ENCODE results near the gene NUCKS1.
"Not testable (repeated sequence)": the region's sequence is repeated elsewhere in the genome, so short reads cannot be mapped to it uniquely, and the experiment has no call there.

Gene NUCKS1

DNA sequence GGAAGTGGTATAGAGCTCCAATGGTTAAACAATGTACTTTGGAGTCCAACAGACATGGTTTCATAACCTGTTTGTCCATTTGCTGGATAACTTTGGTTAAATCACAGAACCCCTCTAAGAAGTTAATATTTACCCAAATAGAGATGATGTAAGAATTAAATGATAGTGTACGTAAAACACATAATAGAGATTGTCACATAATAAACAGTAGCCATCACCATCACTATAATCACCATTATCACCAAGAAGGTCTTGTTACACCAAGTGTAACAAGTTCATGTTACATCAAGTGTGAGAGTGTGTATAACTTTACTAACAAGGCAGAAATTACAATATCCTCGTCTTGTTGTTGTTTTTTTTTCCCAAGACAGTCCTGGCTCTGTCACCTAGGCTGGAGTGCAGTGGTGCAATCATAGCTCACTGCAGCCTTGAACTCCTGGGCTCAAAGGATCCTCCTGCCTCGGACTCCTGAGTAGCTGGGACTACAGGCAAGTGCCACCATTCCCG lies 23.3 kb downstream of the NUCKS1 start:
- DNase-seq: no peak

DNA sequence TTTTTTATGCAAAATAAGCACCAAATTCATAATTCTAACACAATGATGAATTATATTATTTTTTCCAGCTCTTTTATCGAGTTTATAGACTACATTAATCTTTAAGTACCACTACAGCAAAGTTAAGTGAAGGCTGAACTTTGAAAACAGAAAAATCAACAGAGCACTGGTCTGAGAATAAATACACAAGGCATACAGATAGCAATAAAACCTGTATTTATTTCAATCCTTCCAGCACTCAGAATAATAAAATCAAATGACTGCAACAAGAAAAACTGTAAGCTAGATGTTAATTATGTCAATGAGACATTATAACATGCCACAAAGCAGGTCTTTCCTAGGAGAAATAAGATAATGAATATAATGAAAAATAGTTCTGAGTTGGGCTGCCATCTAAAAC lies 24.5 kb downstream of the NUCKS1 start:
- DNase-seq: no peak

DNA sequence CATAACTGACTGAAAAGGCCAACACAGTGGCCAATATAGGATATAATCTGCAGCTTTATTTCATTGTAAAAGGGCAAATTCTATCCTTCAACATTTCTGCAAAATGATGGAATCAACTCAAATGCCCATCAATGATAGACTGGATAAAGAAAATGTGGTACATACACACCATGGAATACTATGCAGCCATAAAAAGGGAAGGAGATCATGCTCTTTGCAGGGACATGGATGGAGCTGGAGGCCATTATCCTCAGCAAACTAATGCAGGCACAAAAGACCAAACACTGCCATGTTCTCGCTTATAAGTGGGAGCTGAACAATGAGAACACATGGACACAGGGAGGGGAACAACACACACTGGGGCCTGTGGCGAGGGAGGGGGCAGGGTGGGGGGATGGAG lies 29.2 kb downstream of the NUCKS1 start:
- DNase-seq: not testable (repeated sequence)

DNA sequence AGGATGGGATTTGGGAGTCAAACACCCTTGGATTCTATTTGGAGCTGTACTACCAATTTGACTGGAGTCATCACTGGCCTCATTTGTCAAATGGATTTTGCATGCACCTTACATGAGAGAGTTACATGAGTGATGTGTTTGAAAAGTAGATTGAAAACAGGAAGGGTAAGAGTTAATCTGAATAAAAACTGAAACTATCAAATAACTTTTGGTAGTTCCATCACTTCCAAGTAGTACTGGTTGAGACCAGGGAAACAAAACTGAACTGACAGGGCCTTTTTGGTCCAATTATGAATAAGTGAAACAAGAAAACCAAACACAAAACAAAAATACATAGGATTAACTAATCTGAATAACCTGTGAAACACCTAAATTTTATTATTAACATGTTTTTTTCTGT lies 30.2 kb downstream of the NUCKS1 start:
- DNase-seq: peak in 1 of 5 donors; percentile 18

DNA sequence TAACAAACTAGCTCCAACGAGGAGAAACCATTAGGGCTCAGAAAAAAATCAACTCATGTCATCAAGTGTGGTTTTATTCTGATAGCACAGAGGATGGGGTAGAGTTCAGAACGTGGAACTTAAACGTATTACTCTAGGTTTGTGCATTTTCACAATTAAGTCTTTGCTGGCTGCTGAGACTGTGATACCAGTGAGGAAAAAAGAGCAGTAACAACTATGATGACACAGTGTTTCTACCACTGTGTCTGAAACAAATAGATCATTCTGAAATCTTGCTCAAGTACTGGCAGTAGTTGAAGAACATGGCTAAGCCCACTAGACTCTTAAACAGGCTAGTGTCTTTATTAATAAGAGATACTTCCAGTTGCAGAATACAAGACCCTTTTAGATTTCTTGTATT lies 31.0 kb downstream of the NUCKS1 start:
- DNase-seq: no peak

DNA sequence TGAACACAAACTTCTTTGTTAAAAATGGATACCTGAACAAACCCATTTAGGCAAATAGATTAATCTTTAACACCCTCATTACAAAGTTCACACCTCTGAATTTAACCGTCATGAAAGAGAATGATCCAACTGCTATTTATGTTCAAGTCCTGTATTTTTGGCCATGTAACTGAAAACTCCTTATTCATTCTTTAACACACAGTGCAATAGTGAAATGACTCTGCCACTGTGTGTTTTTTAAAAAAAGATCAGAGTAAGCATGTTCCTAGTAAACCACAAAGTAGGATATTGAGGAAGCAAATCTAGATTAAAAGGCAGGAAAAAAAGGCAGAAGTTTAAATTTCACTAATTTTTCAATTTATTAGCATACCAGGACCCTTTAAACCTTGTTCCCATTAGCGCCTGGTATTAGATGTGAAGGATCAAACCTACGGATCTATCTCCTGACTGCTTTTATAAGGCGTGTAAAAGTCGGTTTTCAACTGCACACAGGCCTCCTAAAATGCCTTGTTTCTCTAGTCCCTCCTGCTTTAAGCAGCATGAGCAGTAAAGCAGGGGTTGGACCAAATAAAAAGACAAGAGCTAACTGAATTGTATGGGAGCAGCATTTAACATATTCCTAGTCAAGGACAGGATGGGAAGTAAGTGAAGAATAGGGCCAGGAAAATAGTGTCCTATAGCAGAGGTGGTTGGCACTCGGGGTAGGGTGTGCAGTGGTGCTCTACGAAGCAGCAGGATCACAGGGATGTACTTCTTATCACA lies 33.4 kb downstream of the NUCKS1 start:
- DNase-seq: no peak

DNA sequence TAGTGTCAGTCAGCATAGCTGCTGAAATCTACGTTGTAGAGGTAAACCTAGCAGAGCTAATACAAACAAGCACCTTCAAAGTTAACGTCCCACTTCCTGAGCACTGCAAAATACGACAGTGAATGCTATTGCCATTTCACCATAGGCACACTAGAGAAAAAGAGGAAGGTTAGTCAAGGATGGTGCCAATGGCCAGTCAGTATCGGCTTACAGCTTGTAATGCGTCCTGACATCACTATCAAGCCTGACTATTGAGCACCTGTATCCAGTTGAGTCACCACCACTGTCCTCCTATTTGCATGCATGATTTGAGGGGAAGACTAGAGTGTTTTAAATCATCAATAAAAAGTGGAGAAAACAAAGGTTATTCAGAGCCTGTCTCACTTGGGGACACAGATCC lies 34.4 kb downstream of the NUCKS1 start:
- no peak for DNase-seq

DNA sequence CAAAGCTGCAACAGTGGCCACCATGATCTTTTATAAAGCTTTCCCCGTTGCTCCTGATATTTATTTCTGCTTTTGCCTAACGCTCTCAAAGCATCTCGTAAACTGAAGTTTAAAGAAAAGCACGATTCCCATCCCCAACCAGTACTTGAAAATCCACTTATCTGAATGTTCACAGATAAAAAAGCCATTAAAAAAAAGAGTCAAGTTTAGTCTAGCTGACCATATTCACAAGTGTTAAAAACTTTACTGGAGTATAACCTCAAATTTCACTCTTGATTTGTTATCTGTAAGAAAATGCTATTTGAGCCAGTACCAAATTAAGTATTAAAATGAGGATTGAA lies 35.1 kb downstream of the NUCKS1 start:
- DNase-seq: no peak

DNA sequence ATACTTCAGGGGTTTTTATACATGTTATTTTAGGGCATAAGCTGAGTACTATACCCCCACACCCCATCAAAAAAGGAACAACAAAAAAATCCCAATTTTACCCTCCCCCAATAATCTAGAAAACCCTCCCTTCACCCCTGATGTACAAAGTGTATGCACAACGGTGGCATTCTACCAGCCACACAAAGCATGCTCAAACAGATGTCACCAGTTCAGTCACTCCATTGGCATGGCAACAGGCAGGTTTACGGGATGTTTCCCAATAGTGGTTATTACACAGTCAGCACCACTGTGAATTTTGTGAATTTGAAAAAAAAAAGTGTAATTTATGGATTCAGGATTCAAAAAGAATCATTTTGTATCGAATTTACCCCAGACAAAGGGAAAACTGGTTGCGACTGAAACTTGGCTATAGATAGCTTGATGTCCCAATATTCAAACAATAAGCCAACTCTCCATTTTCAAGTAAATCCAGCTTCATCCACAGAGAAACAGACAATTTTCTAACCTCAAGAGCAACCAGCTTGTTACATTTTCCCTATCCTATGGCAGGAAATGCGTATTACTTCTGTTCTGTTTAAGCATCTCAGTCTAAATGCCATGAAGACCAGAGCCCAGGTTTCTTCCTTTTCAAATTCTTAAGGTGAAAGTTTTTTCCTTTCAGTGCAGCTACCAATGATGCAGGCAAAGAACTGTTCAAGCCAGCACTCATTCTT lies 35.6 kb downstream of the NUCKS1 start:
- DNase-seq: no peak

DNA sequence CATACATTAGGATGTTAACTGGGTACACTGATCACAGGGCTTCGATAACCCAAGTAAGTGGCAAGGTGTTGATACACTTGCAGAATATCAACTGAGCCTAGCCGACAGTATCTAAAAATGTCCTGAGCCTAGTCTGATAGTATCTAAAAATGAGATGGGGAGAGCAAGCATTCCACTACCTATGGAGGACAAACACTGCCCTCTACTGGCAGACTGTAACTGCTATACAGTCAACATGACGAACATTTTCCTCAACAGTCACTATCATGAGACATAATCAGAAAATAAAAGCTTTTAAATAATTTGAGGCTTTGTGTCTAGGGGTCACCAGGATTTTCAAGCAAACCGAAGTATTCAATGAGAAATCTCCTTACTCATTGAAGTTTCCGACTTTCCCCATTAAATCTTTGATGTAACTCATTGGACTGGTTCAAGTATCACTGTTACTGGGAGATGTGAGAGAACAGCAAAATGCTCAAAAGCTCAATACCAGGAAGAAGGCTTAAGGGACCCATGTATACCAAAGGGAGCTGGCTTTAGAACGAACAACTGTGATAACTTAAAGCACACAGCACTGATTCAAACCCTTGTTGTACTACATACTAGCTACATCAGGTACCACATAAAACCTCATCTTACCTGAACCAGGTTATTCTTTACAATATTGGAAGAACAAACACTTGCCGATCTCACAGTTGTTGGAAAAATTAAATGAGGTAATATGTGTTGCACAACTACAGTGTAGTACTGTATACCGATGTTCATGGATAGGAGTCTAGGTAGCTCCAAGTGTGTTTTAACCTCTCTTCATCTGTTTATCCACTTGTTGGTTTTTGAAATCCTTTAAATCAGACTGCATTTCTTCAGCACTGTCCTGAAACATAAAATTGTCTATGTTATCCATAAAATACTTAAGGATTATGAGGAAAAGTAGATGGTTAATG lies 38.6 kb downstream of the NUCKS1 start:
- DNase-seq: peak in 4 of 5 donors; percentile 38 to 68 (median 55)

DNA sequence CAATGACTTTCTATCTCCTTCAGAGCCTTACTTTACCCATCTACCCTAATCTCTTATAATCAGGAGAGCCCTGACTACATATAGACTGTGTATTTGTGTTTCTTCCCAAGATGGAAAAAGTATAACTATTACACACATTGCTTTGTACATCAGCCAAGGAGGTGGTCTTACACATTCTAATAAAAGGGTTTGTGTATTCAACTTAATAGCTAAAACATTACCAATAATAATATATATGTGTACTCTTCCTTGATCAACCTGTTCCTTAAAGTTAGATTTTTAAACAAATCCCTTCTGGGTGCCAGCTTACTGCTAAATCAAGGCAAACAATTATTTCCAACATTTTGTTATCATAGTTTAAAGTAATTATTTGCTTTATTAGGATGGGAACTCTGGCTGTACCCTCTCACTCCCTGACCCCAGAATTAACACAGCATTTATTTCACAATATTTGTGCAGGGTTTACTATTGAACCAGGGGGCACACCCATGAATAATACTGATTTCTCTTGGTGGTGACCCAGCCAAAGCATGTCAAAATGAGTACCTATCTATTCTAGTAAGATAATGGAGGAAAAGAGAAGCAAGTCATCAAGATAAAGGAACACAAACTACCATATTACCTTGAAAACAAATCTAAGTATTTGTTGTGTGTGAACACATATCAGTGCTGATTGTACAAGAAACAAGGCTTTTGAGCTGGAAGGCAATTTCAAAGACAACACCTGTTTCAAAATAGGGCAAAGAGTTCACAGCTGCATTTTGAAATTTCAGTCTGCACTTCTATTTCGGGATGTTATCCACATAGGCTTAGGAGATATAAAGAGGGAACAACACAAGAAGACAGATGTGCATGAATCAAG lies 39.5 kb downstream of the NUCKS1 start:
- DNase-seq: no peak

DNA sequence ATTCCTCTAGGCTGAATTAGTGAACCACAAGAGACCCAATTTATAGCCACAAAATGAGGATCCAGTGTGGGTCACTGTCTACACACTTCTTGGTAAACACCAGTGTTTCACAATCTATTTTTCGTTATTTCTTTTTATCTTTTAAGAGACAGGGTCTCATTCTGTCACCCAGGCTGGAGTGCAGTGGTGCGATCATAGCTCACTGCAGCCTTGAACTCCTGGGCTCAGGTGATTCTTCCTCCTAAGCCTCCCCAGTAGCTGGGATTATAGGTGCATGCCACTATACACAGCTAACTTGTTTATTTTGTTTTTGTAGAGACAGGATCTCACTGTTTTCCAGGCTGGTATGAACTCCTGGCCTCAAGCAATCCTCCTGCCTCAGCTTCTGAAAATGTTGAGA lies 40.3 kb downstream of the NUCKS1 start:
- no peak for DNase-seq

DNA sequence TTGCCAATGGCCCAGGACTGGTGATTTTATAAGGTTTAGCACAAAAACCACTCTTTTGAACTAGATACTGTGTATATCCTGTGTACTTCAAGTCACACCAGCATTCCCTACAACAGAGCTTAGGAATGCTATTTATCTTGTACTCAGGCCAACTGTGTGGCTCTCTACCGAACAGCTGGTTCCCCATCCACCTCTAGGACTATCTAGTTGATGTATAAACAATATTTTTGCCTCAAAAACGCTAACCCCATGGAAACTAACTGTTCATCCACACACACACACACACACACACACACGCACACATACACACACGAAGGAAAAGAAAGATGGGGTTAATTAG lies 41.0 kb downstream of the NUCKS1 start:
- DNase-seq: no peak

DNA sequence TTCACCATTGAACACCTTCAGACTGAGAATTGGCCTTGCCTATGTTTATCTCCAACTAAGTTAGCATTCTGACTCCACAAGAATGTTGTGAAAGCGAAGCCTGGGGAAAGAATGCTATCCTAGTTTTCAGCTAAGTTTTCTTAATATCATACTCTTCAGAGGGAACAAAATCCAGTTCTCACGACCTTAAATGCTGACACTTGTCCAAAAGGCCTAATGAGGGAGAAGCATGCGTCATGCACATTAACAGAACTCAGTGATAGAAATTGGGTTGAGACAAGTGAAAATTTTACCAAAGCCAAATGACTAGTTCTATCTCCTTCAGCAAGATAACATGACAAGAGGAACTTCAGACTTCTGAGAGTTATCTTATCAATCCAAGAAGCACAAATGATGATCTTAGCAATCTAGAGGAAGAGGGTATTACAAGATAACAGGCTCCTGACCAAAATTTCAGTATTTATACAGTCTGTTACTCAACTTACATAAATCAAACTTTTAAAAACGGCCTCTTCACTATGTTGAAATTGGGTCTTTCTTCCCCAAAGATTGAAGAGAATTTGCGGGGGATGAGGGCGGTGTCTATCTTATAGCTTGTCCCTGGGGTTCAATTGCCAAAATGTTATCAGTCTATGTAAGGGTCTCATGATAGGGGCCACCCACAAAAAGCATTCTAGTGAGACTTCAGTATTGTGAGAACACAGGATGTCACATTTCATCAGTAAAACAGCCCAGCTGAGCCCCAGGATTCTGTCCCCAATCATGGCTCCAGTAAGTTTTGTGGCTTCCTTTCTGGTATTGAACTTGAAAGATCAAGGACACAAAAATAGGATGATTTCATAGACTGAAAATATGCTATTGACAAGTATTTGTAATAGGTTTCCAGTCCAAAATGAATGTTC lies 43.1 kb downstream of the NUCKS1 start:
- DNase-seq: no peak

DNA sequence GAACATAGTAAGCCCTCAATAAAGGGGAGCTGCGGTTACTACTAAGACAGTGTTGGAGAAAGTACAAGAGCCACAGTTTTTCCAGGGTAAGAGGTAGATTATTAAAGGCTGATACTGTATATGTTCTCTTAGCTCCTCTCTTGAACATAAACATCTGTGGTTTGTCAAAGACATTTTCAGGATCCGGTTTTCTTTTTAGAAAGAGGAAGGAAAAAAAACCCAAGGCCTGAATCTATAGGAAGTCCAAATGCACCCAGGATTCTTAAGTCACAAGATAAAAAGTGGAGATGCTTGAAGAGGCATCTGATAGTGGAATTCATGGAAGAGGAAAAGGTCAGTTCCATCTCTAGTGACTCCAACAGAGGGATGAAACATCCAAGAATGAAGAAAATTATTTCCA lies 45.1 kb downstream of the NUCKS1 start:
- no peak for DNase-seq

DNA sequence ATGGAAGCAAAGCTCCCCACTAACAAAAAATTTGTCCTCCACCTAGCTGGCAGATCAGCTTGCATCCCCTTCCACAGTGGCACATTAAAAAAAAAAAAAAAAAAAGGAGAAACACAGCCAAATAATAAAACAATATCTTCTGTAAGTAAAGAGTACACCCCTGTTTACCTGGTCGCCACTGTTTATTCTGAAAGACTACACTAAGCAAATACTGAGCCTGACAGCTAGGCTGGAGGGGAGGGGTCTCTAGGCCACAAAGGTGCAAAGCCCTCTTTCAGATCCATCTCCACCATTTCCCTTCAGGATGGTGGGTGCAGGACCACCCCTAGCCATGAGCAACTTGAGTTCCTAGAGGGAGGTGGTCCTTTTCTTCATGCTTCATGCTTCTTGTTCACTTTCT lies 46.9 kb downstream of the NUCKS1 start:
- no peak for DNase-seq

DNA sequence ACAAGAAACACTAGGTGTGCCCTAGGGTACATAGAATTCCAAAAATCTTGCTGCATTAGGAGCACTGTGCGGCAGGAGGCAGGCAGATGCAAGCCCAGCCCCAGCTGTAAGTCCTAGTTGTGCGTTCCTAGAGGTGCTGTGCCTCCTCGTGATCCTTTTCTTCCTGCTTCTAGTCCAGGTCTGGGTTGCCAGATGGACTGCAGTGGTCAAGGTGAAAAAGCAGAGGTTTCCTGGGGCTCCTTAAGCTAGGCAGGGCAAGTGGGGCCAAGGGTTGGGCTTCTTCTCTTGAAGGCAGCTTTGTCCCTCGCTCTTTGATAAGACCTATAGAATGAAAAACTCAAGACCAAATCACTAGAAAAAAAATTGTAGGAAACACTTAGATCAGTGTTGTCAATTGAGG lies 48.1 kb downstream of the NUCKS1 start:
- DNase-seq: no peak

DNA sequence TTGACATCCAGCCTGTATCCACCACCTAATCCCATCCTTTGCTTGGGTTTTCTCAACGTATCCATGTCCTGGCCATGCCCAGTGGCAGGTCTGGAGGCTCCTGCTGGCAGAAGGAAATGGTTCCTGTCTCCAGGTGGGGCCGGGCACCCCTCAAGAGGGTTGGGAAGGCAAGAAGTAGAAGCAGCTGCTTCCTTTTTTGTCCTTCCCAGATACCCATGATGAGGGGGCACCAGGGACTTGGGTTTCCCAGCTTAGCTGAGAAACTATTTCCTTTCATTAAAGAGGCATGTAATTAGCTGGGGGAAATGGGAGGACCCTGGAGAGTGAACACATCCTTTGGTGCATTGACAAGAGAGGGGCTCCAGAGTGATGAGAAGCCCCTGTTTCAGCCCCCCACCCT lies 48.6 kb downstream of the NUCKS1 start:
- DNase-seq: no peak

DNA sequence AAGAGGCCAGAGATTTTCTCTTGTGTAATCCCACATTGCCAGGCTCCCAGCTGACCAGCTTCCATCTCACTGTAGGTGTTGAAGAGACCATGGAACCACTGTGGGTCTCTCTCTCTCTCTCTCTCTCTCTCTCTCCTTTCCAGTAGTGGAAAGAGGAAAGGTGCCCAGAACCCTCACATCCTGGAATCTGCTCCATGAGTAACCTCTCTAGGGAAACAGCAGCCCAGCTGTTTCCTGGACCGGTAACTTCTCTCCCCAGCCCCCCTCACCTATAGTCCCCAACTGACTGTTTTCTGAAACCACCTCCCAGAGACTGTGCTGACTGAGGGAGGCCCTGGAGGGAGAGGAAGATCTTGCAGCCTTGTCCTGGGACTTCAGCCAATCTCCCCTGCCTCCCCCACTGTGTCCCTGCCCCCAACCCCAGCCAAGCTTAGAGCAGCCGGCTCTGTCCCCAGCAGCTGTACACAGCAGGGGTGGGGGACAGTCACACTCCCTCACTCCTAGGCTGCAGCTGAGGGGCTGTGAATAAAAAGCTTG lies 49.0 kb downstream of the NUCKS1 start:
- DNase-seq: no peak

DNA sequence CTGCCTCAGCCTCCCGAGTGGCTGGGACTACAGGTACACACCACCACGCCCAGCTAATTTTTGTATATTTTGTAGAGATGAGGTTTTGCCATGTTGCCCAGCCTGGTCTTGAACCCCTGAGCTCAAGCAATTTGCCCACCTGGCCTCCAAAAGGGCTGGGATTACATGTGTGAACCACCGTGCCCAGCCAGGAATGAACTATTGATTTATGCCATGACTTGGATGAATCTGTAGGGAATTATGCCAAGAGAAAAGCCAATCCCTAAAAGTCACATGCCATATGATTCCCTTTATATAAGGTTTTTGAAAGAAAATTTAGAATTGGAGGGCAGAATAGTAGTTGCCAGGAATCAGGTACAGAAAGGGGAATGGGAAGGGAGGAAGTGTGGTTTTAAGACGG lies 50.6 kb downstream of the NUCKS1 start:
- DNase-seq: no peak

DNA sequence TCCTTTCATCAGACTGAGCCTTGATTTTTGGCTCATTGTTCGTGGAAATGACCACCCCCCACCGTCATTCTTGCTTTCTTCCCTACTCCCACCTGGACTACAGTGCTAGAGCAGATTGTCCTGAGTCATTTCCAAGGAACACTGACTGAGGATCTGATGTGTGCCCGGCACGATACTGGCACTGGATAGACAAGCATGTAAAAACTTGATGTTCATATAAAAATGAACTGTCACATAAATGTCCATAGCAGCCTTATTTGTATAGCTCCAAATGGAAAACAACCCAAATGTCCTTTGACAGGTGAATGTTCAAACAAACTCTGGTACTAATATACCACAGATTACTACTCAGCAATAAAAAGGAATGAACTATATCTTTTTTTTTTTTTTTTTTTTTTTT lies 51.1 kb downstream of the NUCKS1 start:
- no peak for DNase-seq

Measured in T-helper 1 cell (primary cell).